Nucleus accumbens (tissue), 56 donors: ENCODE data around the gene BIN2.
A peak's percentile ranks its signal among the peaks of the same experiment; 100 is the strongest.
"Not testable (repeated sequence)": the region's sequence is repeated elsewhere in the genome, so short reads cannot be mapped to it uniquely, and the experiment has no call there.

Experiments
- DNase-seq, 56 donors: peaks; one replicate each; lab custom pipeline; 2025; lab: John Stamatoyannopoulos, UW

BIN2 gene

GRCh38 chr12:51318846-51319599, 5.0 kb downstream of the BIN2 start:
- no peak for DNase-seq

- not testable (repeated sequence) for DNase-seq
Observed at GRCh38 chr12:51318057-51318806, 5.7 kb downstream of the BIN2 start.

- DNase-seq: no peak
Observed at GRCh38 chr12:51311389-51311788, 12.6 kb downstream of the BIN2 start.

- DNase-seq: no peak
Observed at GRCh38 chr12:51307655-51308593, 16.1 kb downstream of the BIN2 start.

GRCh38 chr12:51306507-51306906, 17.5 kb downstream of the BIN2 start:
- DNase-seq: no peak

GRCh38 chr12:51300768-51301167, 23.2 kb downstream of the BIN2 start:
- DNase-seq: peak in 6 of 56 donors; percentile 2 to 8 (median 4)

GRCh38 chr12:51295651-51296050, 28.3 kb downstream of the BIN2 start:
- no peak for DNase-seq

GRCh38 chr12:51294097-51294496, 29.9 kb downstream of the BIN2 start:
- not testable (repeated sequence) for DNase-seq

GRCh38 chr12:51293696-51294095, 30.3 kb downstream of the BIN2 start:
- no peak for DNase-seq

- DNase-seq: peak in 7 of 56 donors; percentile 1 to 26 (median 5)
Observed at GRCh38 chr12:51291603-51292513, 32.1 kb downstream of the BIN2 start.

GRCh38 chr12:51285843-51286242, 38.1 kb downstream of the BIN2 start:
- no peak for DNase-seq

- no peak for DNase-seq
Observed at GRCh38 chr12:51281202-51281924, 42.6 kb downstream of the BIN2 start.

- no peak for DNase-seq
Observed at GRCh38 chr12:51275088-51275487, 48.9 kb downstream of the BIN2 start.

GRCh38 chr12:51272810-51273209, 51.2 kb downstream of the BIN2 start:
- not testable (repeated sequence) for DNase-seq

GRCh38 chr12:51270951-51271518, 52.9 kb downstream of the BIN2 start:
- DNase-seq: peak in 1 of 56 donors; percentile 4

GRCh38 chr12:51270067-51270950, 53.7 kb downstream of the BIN2 start, which contains the start of gene SMAGP:
Gene SMAGP, minus strand, starts transcription at chr12:51270415. Its CDS starts 1,137 bp downstream, at chr12:51269278.
- DNase-seq: peak in 8 of 56 donors; percentile 5 to 43 (median 12)
